IPS-15b (cell line): ENCODE data around the gene SMAD2.
"Not testable (repeated sequence)": the region's sequence is repeated elsewhere in the genome, so short reads cannot be mapped to it uniquely, and the experiment has no call there.

Experiments used
- H3K27me3 ChIP-seq: one replicate; pipeline ENCODE4 v1.6.1; 2013; ENCODE audit warnings: low read length; ENCODE audit not compliant: control insufficient read depth, insufficient read depth
- H3K36me3 ChIP-seq: one replicate; pipeline ENCODE4 v1.6.1; 2013; ENCODE audit warnings: low read length; ENCODE audit not compliant: control insufficient read depth, insufficient read depth
- H3K4me1 ChIP-seq: one replicate; pipeline ENCODE4 v1.6.1; 2013; ENCODE audit warnings: mild to moderate bottlenecking, low read length; ENCODE audit not compliant: control insufficient read depth, insufficient read depth
- H3K4me3 ChIP-seq: one replicate; pipeline ENCODE4 v1.5.1; 2013; ENCODE audit warnings: low read depth, low read length
- H3K9ac ChIP-seq: one replicate; pipeline ENCODE4 v1.6.1; 2013; ENCODE audit warnings: low read depth, mild to moderate bottlenecking, low read length
- H3K9me3 ChIP-seq: one replicate; pipeline ENCODE4 v1.6.1; 2013; ENCODE audit warnings: mild to moderate bottlenecking, low read length; ENCODE audit not compliant: control insufficient read depth, insufficient read depth

The SMAD2 gene

GRCh38 chr18:47961003-47961402 is 30.5 kb upstream of the SMAD2 start:
- H3K27me3 ChIP-seq, H3K9ac ChIP-seq, H3K4me3 ChIP-seq, H3K36me3 ChIP-seq, H3K9me3 ChIP-seq, H3K4me1 ChIP-seq: not testable (repeated sequence)

- Histone ChIP-seq H3K27me3 (no peaks in the 10 kb centered on the region), H3K9me3 (no peaks in the 10 kb centered on the region), H3K4me3 (no peak overlapping the region), H3K9ac (no peak overlapping the region), H3K36me3 (no peaks in the 10 kb centered on the region), H3K4me1 (no peaks in the 10 kb centered on the region)
These were observed 23.0 kb upstream of the SMAD2 start for GRCh38 chr18:47953471-47953931.

GRCh38 chr18:47950511-47950910 is 20.1 kb upstream of the SMAD2 start:
- Histone ChIP-seq H3K9me3 (no peaks in the 10 kb centered on the region), H3K9ac (no peak overlapping the region), H3K27me3 (no peaks in the 10 kb centered on the region), H3K36me3 (no peaks in the 10 kb centered on the region), H3K4me3 (no peak overlapping the region), H3K4me1 (no peaks in the 10 kb centered on the region)

GRCh38 chr18:47949202-47949601 is 18.7 kb upstream of the SMAD2 start:
- Histone ChIP-seq H3K9ac (no peak overlapping the region), H3K27me3 (no peaks in the 10 kb centered on the region), H3K4me1 (no peaks in the 10 kb centered on the region), H3K36me3 (no peaks in the 10 kb centered on the region), H3K9me3 (no peaks in the 10 kb centered on the region), H3K4me3 (no peak overlapping the region)

- Histone ChIP-seq H3K4me3 (no peak overlapping the region), H3K9me3 (no peaks in the 10 kb centered on the region), H3K4me1 (no peaks in the 10 kb centered on the region), H3K36me3 (no peaks in the 10 kb centered on the region), H3K9ac (no peak overlapping the region), H3K27me3 (no peaks in the 10 kb centered on the region)
These were observed 16.4 kb upstream of the SMAD2 start for GRCh38 chr18:47946889-47947288.

- no peaks in the 10 kb centered on the region for H3K4me1 ChIP-seq
- no peaks in the 10 kb centered on the region for H3K27me3 ChIP-seq
- H3K4me3 ChIP-seq = no peak overlapping the region
- no peaks in the 10 kb centered on the region for H3K9me3 ChIP-seq
- H3K9ac ChIP-seq = no peak overlapping the region
- no peaks in the 10 kb centered on the region for H3K36me3 ChIP-seq
These were observed 14.8 kb upstream of the SMAD2 start for GRCh38 chr18:47944972-47945852.

- Histone ChIP-seq H3K9me3 (no peaks in the 10 kb centered on the region), H3K27me3 (peaks cover 2% of the 10 kb centered on the region), H3K9ac (no peak overlapping the region), H3K36me3 (no peaks in the 10 kb centered on the region), H3K4me3 (no peak overlapping the region), H3K4me1 (peaks cover 10% of the 10 kb centered on the region)
These were observed 6.5 kb upstream of the SMAD2 start for GRCh38 chr18:47936952-47937351.

GRCh38 chr18:47935321-47936055 is 5.0 kb upstream of the SMAD2 start:
- H3K4me3 ChIP-seq = no peak overlapping the region
- H3K9me3 ChIP-seq = no peaks in the 10 kb centered on the region
- H3K36me3 ChIP-seq = no peaks in the 10 kb centered on the region
- H3K9ac ChIP-seq = no peak overlapping the region
- peaks cover 12% of the 10 kb centered on the region for H3K4me1 ChIP-seq
- peaks cover 2% of the 10 kb centered on the region for H3K27me3 ChIP-seq

- no peak overlapping the region for H3K9ac ChIP-seq
These were observed 2.1 kb upstream of the SMAD2 start for GRCh38 chr18:47932603-47933002.

GRCh38 chr18:47932190-47932589 is 1.7 kb upstream of the SMAD2 start:
- peaks cover 2% of the 10 kb centered on the region for H3K27me3 ChIP-seq
- H3K36me3 ChIP-seq = no peaks in the 10 kb centered on the region
- peak overlapping the region; percentile 70 for H3K4me3 ChIP-seq
- no peaks in the 10 kb centered on the region for H3K9me3 ChIP-seq
- peaks cover 20% of the 10 kb centered on the region for H3K4me1 ChIP-seq
- peak overlapping the region; percentile 20 for H3K9ac ChIP-seq

More at GRCh38 chr18:47932603-47933002, 2.1 kb upstream of the SMAD2 start:
- Histone ChIP-seq H3K4me3 (no peak overlapping the region), H3K4me1 (peaks cover 18% of the 10 kb centered on the region), H3K36me3 (no peaks in the 10 kb centered on the region), H3K27me3 (peaks cover 2% of the 10 kb centered on the region), H3K9me3 (no peaks in the 10 kb centered on the region)

- H3K4me3 ChIP-seq = peak overlapping the region; percentile 70
- no peaks in the 10 kb centered on the region for H3K9me3 ChIP-seq
- no peaks in the 10 kb centered on the region for H3K27me3 ChIP-seq
- H3K36me3 ChIP-seq = no peaks in the 10 kb centered on the region
- H3K4me1 ChIP-seq = peaks cover 25% of the 10 kb centered on the region
- peak overlapping the region; percentile 74 for H3K9ac ChIP-seq
These were observed 1.3 kb upstream of the SMAD2 start for GRCh38 chr18:47931718-47932103.
